ENCODE results near the gene CEP89. TPM values are rescaled to one million over a fixed set of nuclear protein-coding genes. Genes with fewer than 3 reads are reported as not detected.

The CEP89 gene
- total RNA-seq, 4 donors from 2014 or later, result 8.8 to 19.8 (median 14.0) TPM

DNA sequence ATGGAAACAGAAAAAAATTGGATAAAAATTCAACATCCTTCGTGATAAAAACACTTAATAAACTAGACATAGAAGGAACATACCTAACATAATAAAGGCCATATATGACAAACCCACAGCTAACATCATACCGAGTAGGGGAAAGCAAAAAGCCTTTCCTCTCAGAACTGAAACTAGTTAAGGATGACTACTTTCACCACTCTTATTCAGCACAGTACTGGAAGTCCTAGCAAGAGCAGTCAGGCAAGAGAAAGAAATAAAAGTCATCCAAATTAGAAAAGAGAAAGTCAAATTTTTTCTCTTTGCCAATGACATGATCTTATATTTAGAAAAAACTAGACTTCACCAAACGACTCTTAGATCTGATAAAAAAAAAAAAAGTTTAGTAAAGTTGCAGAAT lies 76.4 kb downstream of the CEP89 start:
- TF ChIP-seq, protein P1, sequence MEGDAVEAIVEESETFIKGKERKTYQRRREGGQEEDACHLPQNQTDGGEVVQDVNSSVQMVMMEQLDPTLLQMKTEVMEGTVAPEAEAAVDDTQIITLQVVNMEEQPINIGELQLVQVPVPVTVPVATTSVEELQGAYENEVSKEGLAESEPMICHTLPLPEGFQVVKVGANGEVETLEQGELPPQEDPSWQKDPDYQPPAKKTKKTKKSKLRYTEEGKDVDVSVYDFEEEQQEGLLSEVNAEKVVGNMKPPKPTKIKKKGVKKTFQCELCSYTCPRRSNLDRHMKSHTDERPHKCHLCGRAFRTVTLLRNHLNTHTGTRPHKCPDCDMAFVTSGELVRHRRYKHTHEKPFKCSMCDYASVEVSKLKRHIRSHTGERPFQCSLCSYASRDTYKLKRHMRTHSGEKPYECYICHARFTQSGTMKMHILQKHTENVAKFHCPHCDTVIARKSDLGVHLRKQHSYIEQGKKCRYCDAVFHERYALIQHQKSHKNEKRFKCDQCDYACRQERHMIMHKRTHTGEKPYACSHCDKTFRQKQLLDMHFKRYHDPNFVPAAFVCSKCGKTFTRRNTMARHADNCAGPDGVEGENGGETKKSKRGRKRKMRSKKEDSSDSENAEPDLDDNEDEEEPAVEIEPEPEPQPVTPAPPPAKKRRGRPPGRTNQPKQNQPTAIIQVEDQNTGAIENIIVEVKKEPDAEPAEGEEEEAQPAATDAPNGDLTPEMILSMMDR (IDR thresholded peaks at IDR 0.05), result no peak
- no peak for TF ChIP-seq POLR2A (IDR thresholded peaks at IDR 0.05)
- H3K36me3 ChIP-seq, result peaks cover 0 to 16% (median 0%) of the 10 kb centered on the region in 3 donors
- no peak for DNase-seq
- H3K4me3 ChIP-seq, result no peak overlapping the region
- H3K27ac ChIP-seq, result no peak overlapping the region
- H3K9me3 ChIP-seq, result peaks cover 0 to 15% (median 4%) of the 10 kb centered on the region in 4 donors
- no peaks in the 10 kb centered on the region for H3K4me1 ChIP-seq
- H3K27me3 ChIP-seq, result no peaks in the 10 kb centered on the region

- H3K4me3 ChIP-seq, result no peak overlapping the region
- no peak overlapping the region for H3K27ac ChIP-seq
- TF ChIP-seq, protein P1 (IDR thresholded peaks at IDR 0.05), result no peak
- TF ChIP-seq POLR2A (IDR thresholded peaks at IDR 0.05), result no peak
- H3K4me1 ChIP-seq, result no peaks in the 10 kb centered on the region
- H3K36me3 ChIP-seq, result peaks cover 0 to 3% (median 0%) of the 10 kb centered on the region in 3 donors
- H3K9me3 ChIP-seq, result peaks cover 0 to 15% (median 4%) of the 10 kb centered on the region in 4 donors
- DNase-seq, result no peak
- H3K27me3 ChIP-seq, result no peaks in the 10 kb centered on the region
Observed at GRCh38 chr19:32891609-32892008, 80.1 kb downstream of the CEP89 start.

- DNase-seq, result no peak
- no peaks in the 10 kb centered on the region for H3K27me3 ChIP-seq
- no peak overlapping the region for H3K27ac ChIP-seq
- H3K9me3 ChIP-seq, result peaks cover 0 to 15% (median 4%) of the 10 kb centered on the region in 4 donors
- H3K4me1 ChIP-seq, result no peaks in the 10 kb centered on the region
- TF ChIP-seq, protein P1 (IDR thresholded peaks at IDR 0.05), result no peak
- no peak for TF ChIP-seq POLR2A (IDR thresholded peaks at IDR 0.05)
- H3K36me3 ChIP-seq, result peaks cover 0 to 3% (median 0%) of the 10 kb centered on the region in 3 donors
- no peak overlapping the region for H3K4me3 ChIP-seq
Observed at GRCh38 chr19:32890841-32891240, 80.9 kb downstream of the CEP89 start.

GRCh38 chr19:32890326-32890725 lies 81.4 kb downstream of the CEP89 start:
- Histone ChIP-seq H3K9me3 (peaks cover 0 to 15% (median 4%) of the 10 kb centered on the region in 4 donors), H3K27me3 (no peaks in the 10 kb centered on the region), H3K36me3 (peaks cover 0 to 3% (median 0%) of the 10 kb centered on the region in 3 donors), H3K4me1 (no peaks in the 10 kb centered on the region), H3K4me3 (no peak overlapping the region), H3K27ac (no peak overlapping the region)
- no peak for DNase-seq
- TF ChIP-seq, protein P1 (IDR thresholded peaks at IDR 0.05), result no peak
- TF ChIP-seq POLR2A (IDR thresholded peaks at IDR 0.05), result no peak

DNA sequence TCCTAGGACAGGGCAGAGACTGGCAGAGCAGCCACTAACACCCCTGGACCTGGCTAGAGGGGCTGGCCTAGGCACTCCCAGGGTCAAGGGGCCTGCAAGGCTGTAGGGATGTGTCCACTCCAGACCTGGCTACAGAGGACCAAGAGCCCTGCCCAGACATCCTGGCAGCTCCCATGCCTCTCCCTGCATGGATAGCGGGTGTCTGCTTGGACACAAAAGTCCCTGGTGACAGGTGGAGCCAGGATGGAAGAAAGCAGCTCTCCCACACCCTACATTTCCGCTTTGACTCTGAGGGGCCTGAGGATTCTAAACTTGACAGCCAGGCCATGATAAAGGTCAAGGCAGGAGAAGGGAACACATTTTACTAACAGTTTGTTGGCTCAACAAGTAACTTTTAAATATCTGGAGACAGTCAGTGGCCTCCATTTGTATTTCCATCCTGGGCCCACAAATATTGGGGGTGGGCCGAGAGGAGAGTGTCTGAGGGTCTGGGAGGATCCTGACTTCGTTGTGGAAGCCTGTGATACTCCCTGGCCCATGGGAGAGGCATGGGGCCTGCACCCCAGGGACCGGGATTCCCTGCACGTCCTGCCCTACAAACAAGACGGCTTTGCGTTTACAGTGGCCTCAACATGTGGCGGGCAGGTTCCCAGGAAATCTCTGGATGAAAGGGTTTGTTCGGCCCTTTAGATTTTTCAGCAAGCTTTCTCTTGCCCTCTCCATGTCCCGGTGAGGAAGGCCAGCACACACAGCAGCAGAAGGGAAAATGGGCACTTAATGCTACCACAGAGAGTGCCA lies 82.4 kb downstream of the CEP89 start:
- Histone ChIP-seq H3K4me3 (no peak overlapping the region), H3K4me1 (no peaks in the 10 kb centered on the region), H3K27me3 (no peaks in the 10 kb centered on the region), H3K9me3 (peaks cover 0 to 15% (median 4%) of the 10 kb centered on the region in 4 donors), H3K27ac (no peak overlapping the region), H3K36me3 (peaks cover 0 to 3% (median 0%) of the 10 kb centered on the region in 3 donors)
- TF ChIP-seq, protein P1 (IDR thresholded peaks at IDR 0.05), result no peak
- no peak for TF ChIP-seq POLR2A (IDR thresholded peaks at IDR 0.05)
- no peak for DNase-seq
